ENCODE results near the gene DEAF1.

- no peak for TF ChIP-seq CTCF (IDR thresholded peaks at IDR 0.05; ENCODE audit: extremely low read depth in 1 of 2, insufficient read depth in 1 of 2, low read depth in 1 of 2, low read length in 2 of 2)
- no peak for TF ChIP-seq POLR2A (IDR thresholded peaks at IDR 0.05; ENCODE audit: low read depth, low read length)
- no peak for TF ChIP-seq MYC (IDR thresholded peaks at IDR 0.05; ENCODE audit: low read depth, low read length)
- TF ChIP-seq EZH2 (IDR thresholded peaks at IDR 0.05; ENCODE audit: borderline replicate concordance, low read depth, low read length, severe bottlenecking), result no peak
- no peak for TF ChIP-seq POLR2AphosphoS5 (IDR thresholded peaks at IDR 0.05; ENCODE audit: insufficient read depth, low read depth, low read length)
- no peak for TF ChIP-seq FOS (IDR thresholded peaks at IDR 0.05; ENCODE audit: borderline replicate concordance, insufficient read depth, low read length)
- no peak for TF ChIP-seq MAX (IDR thresholded peaks at IDR 0.05; ENCODE audit: insufficient read depth, insufficient read length)
- no peak for TF ChIP-seq GATA2 (IDR thresholded peaks at IDR 0.05; ENCODE audit: insufficient read depth, insufficient read length, low read depth, low read length)
- TF ChIP-seq JUN (IDR thresholded peaks at IDR 0.05; ENCODE audit: borderline replicate concordance, insufficient read depth, insufficient read length, low read depth), result no peak
Measured at GRCh38 chr11:603154-603553, 91.9 kb downstream of the DEAF1 start.

All from endothelial cell of umbilical vein (primary cell).